ENCODE results near the gene BYSL. TPM values are rescaled to one million over a fixed set of nuclear protein-coding genes. Genes with fewer than 3 reads are reported as not detected.

Gene BYSL
- total and polyA plus RNA-seq, 10 of the 15 experiments (the other 5 are each of a cell fraction or from before 2014, with no cell fraction given): 12.6 to 51.1 (median 33.0) TPM

DNA sequence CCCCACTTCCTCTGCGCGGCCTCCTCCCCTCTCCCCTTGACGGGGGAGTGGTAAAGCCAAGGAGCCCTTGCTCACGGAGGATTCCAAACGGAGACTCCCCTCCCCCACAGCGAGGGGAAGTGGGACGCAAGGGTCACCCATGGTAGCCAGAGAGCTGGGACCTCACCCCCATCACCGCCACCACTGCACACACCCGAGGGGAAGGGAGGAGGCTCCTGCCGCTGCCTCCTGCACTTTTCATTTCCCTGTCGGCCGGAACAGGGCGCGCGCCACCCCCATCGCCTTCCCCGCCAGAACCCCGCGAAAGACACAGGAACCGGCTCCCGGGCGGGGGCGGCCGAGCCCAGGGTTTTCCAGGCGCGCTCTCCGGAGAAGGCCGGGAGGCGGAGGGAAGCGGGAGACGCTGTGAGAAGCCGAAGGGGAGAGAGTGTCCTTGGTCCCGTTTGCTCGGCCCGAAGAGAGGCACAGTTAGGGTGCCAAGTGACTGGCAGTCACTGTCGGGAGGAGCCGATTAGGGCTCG lies 19.5 kb downstream of the BYSL start (continued):
- TF ChIP-seq CHD2 (IDR thresholded peaks at IDR 0.05; ENCODE audit: borderline replicate concordance, low read depth, low read length): 0 out of 2 replicates have a peak, but pooled peaks have one; percentile 29
- TF ChIP-seq RUNX3 (IDR thresholded peaks at IDR 0.05; ENCODE audit: low read length): no peak
- TF ChIP-seq, protein P1, sequence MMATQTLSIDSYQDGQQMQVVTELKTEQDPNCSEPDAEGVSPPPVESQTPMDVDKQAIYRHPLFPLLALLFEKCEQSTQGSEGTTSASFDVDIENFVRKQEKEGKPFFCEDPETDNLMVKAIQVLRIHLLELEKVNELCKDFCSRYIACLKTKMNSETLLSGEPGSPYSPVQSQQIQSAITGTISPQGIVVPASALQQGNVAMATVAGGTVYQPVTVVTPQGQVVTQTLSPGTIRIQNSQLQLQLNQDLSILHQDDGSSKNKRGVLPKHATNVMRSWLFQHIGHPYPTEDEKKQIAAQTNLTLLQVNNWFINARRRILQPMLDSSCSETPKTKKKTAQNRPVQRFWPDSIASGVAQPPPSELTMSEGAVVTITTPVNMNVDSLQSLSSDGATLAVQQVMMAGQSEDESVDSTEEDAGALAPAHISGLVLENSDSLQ (IDR thresholded peaks at IDR 0.05): 0 out of 2 replicates have a peak, but pooled peaks have one; percentile 34
- no peak for TF ChIP-seq CBFB (IDR thresholded peaks at IDR 0.05; ENCODE audit: low read depth)
- no peak for TF ChIP-seq NFYA (IDR thresholded peaks at IDR 0.05; ENCODE audit: borderline replicate concordance, low read depth, low read length)
- TF ChIP-seq POLR2AphosphoS2 (IDR thresholded peaks at IDR 0.05; ENCODE audit: low read depth, low read length): no peak

DNA sequence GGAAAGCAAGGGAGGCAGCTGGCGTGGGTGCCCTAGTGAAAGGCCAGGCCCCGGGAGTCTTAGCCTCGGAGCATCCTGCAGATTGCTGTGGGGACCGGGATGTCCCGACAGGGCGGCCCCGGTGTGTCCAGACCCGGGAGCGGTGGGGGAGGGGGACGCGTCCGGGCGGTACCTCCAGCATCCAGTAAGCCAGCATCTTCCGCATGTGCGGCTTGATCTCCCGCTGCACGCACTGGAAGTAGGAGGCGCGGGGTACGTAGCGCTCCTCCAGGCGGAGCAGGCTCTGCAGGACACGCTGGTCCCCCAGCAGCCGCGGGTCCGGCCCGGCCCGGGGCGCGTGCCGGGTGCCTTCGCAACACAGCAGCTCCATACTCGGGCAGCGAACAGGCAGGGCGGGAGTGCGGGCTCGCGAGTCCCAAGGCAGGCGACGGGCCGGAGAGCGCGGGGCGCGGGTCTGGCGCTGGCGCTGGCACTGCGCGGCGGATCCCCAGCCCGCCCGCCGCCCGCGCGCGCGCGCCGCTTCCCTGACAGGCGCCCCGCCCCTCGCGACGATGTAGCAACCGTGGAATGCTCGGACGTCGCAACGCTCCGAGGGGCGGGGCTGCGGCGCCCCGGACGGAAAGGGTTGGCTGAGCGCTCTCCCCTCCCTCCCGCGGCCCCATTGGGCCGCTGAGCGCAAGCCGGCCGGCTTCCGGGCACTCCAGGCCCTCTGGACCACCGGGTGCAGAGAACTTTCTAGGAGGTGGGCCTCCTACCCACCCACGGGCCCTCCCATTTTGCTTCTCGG lies 20.2 kb downstream of the BYSL start, which contains the start of gene CCND3:
CCND3 (minus strand) TSS at position 529 of the 787 bp plus-strand sequence; CDS start at position 370, 159 bp downstream.
- peak within 1 kb of the TSS; percentile 98 for H3K4me3 ChIP-seq
- BruUV-seq (replicated peaks): no TSS peak
- H4K20me1 ChIP-seq (ENCODE audit: control insufficient read depth, insufficient read depth): no peaks in the 10 kb centered on the region
- CTCF ChIA-PET: interaction anchor here (0.7 to 13.2 kb wide), 9 partner anchors 12 to 424 kb away, joined by 3 to 193 read pairs (median 3); partner anchors contain the start of genes BYSL and MED20
- H3K27me3 ChIP-seq (replicated peaks in 1 of 2; ENCODE audit: control insufficient read depth in 2 of 2, insufficient read depth in 2 of 2, low read length in 1 of 2): no peaks in the 10 kb centered on the region
- peaks cover 29% of the 10 kb centered on the region for H3K4me1 ChIP-seq (ENCODE audit: control insufficient read depth, insufficient read depth, low read length)
- ATAC-seq (peak; percentile 94), FAIRE-seq (no peak), DNase-seq (ENCODE audit: low read depth, low spot score) (peak; percentile 44)
- intact Hi-C loops (cut with micrococcal nuclease; ENCODE audit: unreplicated experiment): loop anchor here (2.0 to 5.0 kb wide), 3 partner anchors 47 to 271 kb away; partner anchors contain the start of gene USP49
- peak within 1 kb of the TSS; percentile 89 for H3K4me2 ChIP-seq (ENCODE audit: control insufficient read depth, insufficient read depth)
- no peaks in the 10 kb centered on the region for H3K9me3 ChIP-seq (replicated peaks; ENCODE audit: control insufficient read depth, insufficient read depth, low read length)
- peak within 1 kb of the TSS; percentile 61 for H3K27ac ChIP-seq (ENCODE audit: control insufficient read depth, insufficient read depth)
- peaks cover 35% of the 10 kb centered on the region for H3K79me2 ChIP-seq (ENCODE audit: control insufficient read depth, insufficient read depth, low read length)
- RAD21 ChIA-PET (ENCODE audit: unreplicated experiment): interaction anchor here (0.7 to 6.4 kb wide), 4 partner anchors 10 to 100 kb away, joined by 3 to 69 read pairs (median 8); partner anchors contain the start of genes BYSL and MED20
- SMC1A ChIA-PET (ENCODE audit: uncharacterized antibody, unreplicated experiment): interaction anchor here (0.9 to 12.4 kb wide), 9 partner anchors 9 to 938 kb away, joined by 3 to 138 read pairs (median 3); partner anchors contain the start of genes RPL7L1 and TAF8
- under 1% methylated on average over 61 of the region's 87 CpGs for WGBS (ENCODE audit: insufficient coverage, insufficient replicate concordance, low lambda C conversion rate, missing lambda C conversion rate)
- POLR2A ChIA-PET: interaction anchor here (1.0 kb wide), 1 partner anchor 98 kb away, joined by 4 read pairs; no protein-coding TSS in a partner anchor
- H3K9ac ChIP-seq (ENCODE audit: control insufficient read depth, insufficient read depth, low read length): peak within 1 kb of the TSS; percentile 68
- peak within 1 kb of the TSS; percentile 83 for H2AFZ ChIP-seq (ENCODE audit: control insufficient read depth, low read depth, low read length)
- in situ Hi-C loops (cut with MboI): no loop called here
- H3K36me3 ChIP-seq (ENCODE audit: control insufficient read depth in 2 of 2, insufficient read depth in 2 of 2, low read length in 1 of 2): peaks cover 0 to 5% of the 10 kb centered on the region in 2 experiments; a peak in 2 of 4 replicates
- TF ChIP-seq BACH1 (IDR thresholded peaks at IDR 0.05; ENCODE audit: borderline replicate concordance) (peak; percentile 82), YY1 (IDR thresholded peaks at IDR 0.05; ENCODE audit: low read depth, low read length) (peak; percentile 28; the same call in 1 of the 2 replicates), MTA3 (IDR thresholded peaks at IDR 0.05; ENCODE audit: borderline replicate concordance, low read length) (no peak), RBBP5 (conservative IDR thresholded peaks at IDR 0.05) (no peak), SIN3A (IDR thresholded peaks at IDR 0.05; ENCODE audit: low read depth, low read length) (peak; percentile 73; the same call in 1 of the 2 replicates), EGR1 (IDR thresholded peaks at IDR 0.05; ENCODE audit: borderline replicate concordance in 1 of 2, low read depth in 2 of 2, low read length in 2 of 2) (peak in 1 of 2 experiments; percentile 7; a peak in 2 of 3 replicates), SIX5 (IDR thresholded peaks at IDR 0.05; ENCODE audit: low read depth, low read length, severe bottlenecking) (no peak), TCF12 (IDR thresholded peaks at IDR 0.05; ENCODE audit: low read depth, low read length) (no peak), LARP7 (IDR thresholded peaks at IDR 0.05) (peak; percentile 87), CREB1 (IDR thresholded peaks at IDR 0.05; ENCODE audit: low read depth) (0 out of 2 replicates have a peak, but pooled peaks have one; percentile 31), GATAD2B (conservative IDR thresholded peaks at IDR 0.05; ENCODE audit: low read depth) (peak; percentile 80), POLR2AphosphoS5 (IDR thresholded peaks at IDR 0.05; ENCODE audit: low read length) (peak; percentile 52; the same call in 1 of the 2 replicates), JUNB (IDR thresholded peaks at IDR 0.05) (no peak), RUNX3 (IDR thresholded peaks at IDR 0.05; ENCODE audit: low read length) (no peak)
- TF ChIP-seq, protein P2, sequence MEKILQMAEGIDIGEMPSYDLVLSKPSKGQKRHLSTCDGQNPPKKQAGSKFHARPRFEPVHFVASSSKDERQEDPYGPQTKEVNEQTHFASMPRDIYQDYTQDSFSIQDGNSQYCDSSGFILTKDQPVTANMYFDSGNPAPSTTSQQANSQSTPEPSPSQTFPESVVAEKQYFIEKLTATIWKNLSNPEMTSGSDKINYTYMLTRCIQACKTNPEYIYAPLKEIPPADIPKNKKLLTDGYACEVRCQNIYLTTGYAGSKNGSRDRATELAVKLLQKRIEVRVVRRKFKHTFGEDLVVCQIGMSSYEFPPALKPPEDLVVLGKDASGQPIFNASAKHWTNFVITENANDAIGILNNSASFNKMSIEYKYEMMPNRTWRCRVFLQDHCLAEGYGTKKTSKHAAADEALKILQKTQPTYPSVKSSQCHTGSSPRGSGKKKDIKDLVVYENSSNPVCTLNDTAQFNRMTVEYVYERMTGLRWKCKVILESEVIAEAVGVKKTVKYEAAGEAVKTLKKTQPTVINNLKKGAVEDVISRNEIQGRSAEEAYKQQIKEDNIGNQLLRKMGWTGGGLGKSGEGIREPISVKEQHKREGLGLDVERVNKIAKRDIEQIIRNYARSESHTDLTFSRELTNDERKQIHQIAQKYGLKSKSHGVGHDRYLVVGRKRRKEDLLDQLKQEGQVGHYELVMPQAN (conservative IDR thresholded peaks at IDR 0.05): peak; percentile 94

All from GM12878 (cell line).